Subcutaneous abdominal adipose tissue (tissue), 5 donors: ENCODE measurements around the gene SGO2.
A peak's percentile ranks its signal among the peaks of the same experiment; 100 is the strongest.
"Not testable (repeated sequence)": the region's sequence is repeated elsewhere in the genome, so short reads cannot be mapped to it uniquely, and the experiment has no call there.

ENCODE experiments used
- H3K27ac ChIP-seq: one replicate; pipeline ENCODE4 v1.7.0; 2013; ENCODE audit warnings: low read depth, mild to moderate bottlenecking, inconsistent platforms, low read length, moderate library complexity
- H3K27me3 ChIP-seq, 5 donors: one replicate each; pipeline ENCODE4 v1.7.0; 2013; ENCODE audit warnings: low read length in 5 of 5, inconsistent platforms in 1 of 5; ENCODE audit not compliant: control insufficient read depth in 5 of 5, insufficient read depth in 4 of 5
- H3K36me3 ChIP-seq, 5 donors: one replicate each; pipeline ENCODE4 v1.7.0; 2013; ENCODE audit warnings: low read length in 5 of 5; ENCODE audit not compliant: control insufficient read depth in 5 of 5, insufficient read depth in 5 of 5
- H3K4me1 ChIP-seq, 5 donors: one replicate each; pipeline ENCODE4 v1.7.0; 2013; ENCODE audit warnings: low read length in 5 of 5, mild to moderate bottlenecking in 3 of 5, moderate library complexity in 1 of 5; ENCODE audit not compliant: control insufficient read depth in 5 of 5, insufficient read depth in 5 of 5
- H3K4me3 ChIP-seq, 5 donors: one replicate each; pipeline ENCODE4 v1.7.0; 2013; ENCODE audit warnings: low read length in 5 of 5, low read depth in 1 of 5
- H3K9ac ChIP-seq, 5 donors: one replicate each; pipeline ENCODE4 v1.7.0; 2013; ENCODE audit warnings: low read length in 5 of 5, mild to moderate bottlenecking in 4 of 5, moderate library complexity in 3 of 5
- H3K9me3 ChIP-seq, 5 donors: one replicate each; pipeline ENCODE4 v1.7.0; 2013; ENCODE audit warnings: low read length in 5 of 5; ENCODE audit not compliant: control insufficient read depth in 5 of 5
- donor health status: healthy.
- donor health status: healthy.
- donor health status: healthy.
- donor health status: healthy.
- donor health status: healthy.

The SGO2 gene

DNA sequence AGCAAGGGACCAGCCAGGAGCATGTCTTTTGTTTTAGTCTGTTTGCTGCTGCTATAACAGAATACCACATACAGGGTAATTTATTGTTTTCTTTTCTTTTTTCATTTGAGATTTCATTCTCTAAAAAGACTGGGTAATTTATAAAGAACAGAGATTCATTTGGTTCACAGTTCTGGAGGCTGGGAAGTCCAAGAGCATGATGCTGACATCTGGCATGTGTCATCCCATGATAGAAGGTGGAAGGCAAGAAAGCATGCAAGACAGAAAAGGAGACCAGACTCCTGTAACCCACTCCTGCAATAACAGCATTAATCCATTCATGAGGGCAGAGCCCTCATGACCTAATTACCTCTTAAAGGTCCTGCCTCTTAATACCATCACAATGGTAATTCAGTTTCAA is 14.8 kb downstream of the SGO2 start:
- no peaks in the 10 kb centered on the region for H3K27me3 ChIP-seq
- H3K36me3 ChIP-seq = peaks cover 0 to 6% (median 0%) of the 10 kb centered on the region in 5 donors
- H3K9me3 ChIP-seq = no peaks in the 10 kb centered on the region
- H3K9ac ChIP-seq = no peak overlapping the region
- no peak overlapping the region for H3K4me3 ChIP-seq
- no peak overlapping the region for H3K27ac ChIP-seq
- no peaks in the 10 kb centered on the region for H3K4me1 ChIP-seq

DNA sequence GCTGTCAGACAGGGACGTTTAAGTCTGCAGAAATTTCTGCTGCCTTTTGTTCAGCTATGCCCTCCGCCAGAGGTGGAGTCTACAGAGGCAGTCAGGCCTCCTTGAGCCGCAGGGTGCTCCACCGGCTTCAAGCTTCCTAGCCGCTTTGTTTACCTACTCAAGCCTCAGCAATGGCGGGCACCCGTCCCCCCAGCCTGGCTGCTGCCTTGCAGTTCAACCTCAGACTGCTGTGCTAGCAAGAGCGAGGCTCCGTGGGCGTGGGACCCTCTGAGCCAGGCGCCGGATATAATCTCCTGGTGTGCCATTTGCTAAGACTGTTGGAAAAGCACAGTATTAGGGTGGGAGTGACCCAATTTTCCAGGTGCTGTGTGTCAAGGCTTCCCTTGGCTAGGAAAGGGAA is 40.6 kb downstream of the SGO2 start:
- not testable (repeated sequence) for H3K9ac ChIP-seq, H3K36me3 ChIP-seq, H3K4me3 ChIP-seq, H3K9me3 ChIP-seq, H3K27me3 ChIP-seq, H3K27ac ChIP-seq, H3K4me1 ChIP-seq

DNA sequence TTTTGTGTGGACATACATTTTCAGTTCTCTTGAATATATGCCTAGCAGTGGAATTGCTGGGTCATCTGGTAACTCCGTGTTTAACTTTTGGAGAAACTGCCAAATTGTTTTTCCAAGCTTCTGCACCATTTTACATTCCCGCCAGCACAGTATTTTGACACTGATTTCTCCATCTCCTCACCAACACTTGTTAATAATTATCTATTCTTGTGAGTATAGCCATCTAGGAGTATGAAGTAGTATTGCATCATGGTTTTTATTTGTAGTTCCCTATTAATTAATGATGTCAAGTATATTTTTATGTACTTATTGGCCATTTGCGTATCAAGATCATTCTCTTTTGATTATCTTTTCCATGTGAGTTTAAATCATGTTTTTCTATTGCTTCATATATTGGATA is 41.9 kb downstream of the SGO2 start:
- Histone ChIP-seq H3K9me3 (no peaks in the 10 kb centered on the region), H3K27ac (no peak overlapping the region), H3K9ac (no peak overlapping the region), H3K36me3 (no peaks in the 10 kb centered on the region), H3K4me3 (no peak overlapping the region), H3K27me3 (no peaks in the 10 kb centered on the region), H3K4me1 (no peaks in the 10 kb centered on the region)

DNA sequence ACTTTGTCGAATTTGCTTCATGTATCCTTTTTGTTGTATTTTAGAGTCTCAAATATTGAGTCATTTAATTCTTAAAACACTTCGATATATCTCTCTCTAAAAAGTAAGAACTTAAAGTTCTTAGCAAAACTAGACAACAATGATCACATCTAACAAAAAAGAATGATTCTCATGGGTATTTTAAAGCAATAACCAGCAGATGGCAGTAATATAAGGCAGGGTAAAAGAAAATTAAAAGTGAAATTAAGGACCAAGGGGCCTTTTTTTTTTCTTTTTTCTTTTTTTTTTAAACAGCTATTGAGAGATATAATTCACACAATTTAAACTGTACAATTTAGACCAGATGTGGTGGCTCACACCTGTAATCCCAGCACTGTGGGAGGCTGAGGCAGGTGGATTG is 50.0 kb downstream of the SGO2 start:
- Histone ChIP-seq H3K9me3 (no peaks in the 10 kb centered on the region), H3K27me3 (no peaks in the 10 kb centered on the region), H3K36me3 (no peaks in the 10 kb centered on the region), H3K4me3 (no peak overlapping the region), H3K9ac (no peak overlapping the region), H3K27ac (no peak overlapping the region), H3K4me1 (no peaks in the 10 kb centered on the region)

DNA sequence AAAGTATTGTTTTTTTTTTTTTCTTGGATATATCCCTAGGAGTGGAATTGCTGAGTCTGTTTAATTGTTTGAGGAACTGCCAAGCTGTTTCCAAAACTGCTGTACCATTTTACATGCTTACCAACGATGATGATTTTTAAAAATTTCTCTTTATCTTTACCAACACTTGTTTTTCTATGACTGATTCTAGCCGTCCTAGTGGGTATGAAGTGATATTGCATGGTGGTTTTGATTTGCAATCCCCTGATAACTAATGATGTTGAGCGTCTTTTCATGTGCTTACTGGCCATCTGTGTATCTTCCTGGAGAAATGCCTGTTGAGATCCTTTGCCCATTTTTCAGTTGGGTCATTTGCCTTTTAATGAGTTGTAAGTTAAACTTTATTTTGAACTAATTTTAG is 51.0 kb downstream of the SGO2 start:
- Histone ChIP-seq H3K36me3 (no peaks in the 10 kb centered on the region), H3K27me3 (no peaks in the 10 kb centered on the region), H3K4me1 (no peaks in the 10 kb centered on the region), H3K9me3 (no peaks in the 10 kb centered on the region), H3K4me3 (no peak overlapping the region), H3K9ac (no peak overlapping the region), H3K27ac (no peak overlapping the region)

DNA sequence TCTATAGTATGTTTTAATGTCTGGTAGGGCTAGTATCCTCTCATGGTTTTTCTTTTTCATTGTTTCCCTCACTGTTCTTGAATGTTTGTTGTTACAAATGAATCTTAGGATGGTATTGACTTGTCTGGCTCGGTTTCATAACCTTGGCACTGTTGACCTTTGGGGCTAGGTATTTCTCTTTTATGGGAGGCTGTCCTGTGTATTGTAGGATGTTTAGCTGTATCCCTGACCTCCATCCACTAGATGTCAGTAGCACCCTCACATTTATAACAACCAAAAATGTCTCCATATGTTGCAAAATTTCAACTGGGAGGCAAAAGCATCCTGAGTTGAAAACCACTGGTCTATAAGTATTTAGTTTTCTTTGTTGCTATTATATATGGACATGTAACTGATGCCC is 52.8 kb downstream of the SGO2 start:
- Histone ChIP-seq H3K36me3 (no peaks in the 10 kb centered on the region), H3K27ac (no peak overlapping the region), H3K9ac (no peak overlapping the region), H3K27me3 (no peaks in the 10 kb centered on the region), H3K4me1 (no peaks in the 10 kb centered on the region), H3K4me3 (no peak overlapping the region), H3K9me3 (no peaks in the 10 kb centered on the region)

DNA sequence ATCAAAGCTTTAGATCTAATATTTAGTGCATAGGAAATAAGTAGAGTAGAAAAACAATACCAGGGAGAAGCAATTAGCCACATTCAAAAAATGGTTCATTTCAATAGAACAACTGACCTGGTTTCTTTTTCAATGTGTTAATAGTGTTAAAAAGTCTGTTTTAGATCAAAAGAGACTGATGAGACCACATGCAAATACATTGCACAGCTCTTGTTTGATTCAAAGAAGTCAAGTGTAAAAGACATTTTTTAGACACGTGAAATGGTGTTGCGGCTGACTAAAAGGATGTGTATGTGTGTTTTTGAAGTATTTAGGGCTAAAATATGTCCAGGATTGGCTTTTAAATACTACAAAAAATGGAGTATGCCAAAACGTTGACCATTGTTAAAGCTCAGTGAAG is 58.6 kb downstream of the SGO2 start:
- Histone ChIP-seq H3K4me1 (peaks cover 0 to 21% (median 20%) of the 10 kb centered on the region in 5 donors), H3K27ac (no peak overlapping the region), H3K36me3 (no peaks in the 10 kb centered on the region), H3K27me3 (no peaks in the 10 kb centered on the region), H3K9me3 (no peaks in the 10 kb centered on the region), H3K9ac (no peak overlapping the region), H3K4me3 (no peak overlapping the region)

DNA sequence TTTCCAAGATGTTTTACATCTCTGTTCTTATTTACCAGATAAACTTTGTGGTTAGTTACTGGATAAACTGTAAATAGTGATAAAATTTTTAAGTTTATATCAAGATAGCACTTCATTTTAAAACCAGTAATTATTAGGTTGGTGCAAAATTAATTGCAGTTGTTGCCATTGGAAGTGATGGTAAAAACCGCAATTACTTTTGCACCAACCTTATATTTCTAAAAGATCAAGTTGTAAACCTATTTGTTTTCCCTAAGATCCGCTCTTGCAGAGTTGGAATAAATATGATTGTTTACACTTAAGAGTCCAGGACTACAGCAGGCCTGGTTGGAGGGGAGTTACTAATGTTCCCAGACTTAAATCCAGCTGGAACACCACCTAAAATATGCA is 59.3 kb downstream of the SGO2 start:
- Histone ChIP-seq H3K27me3 (no peaks in the 10 kb centered on the region), H3K4me3 (peak overlapping the region; percentile 75 to 90 (median 83)), H3K27ac (peak overlapping the region; percentile 78), H3K36me3 (no peaks in the 10 kb centered on the region), H3K9me3 (no peaks in the 10 kb centered on the region), H3K9ac (peak overlapping the region in 3 of 5 donors; percentile 65 to 97 (median 89)), H3K4me1 (peaks cover 2 to 28% (median 26%) of the 10 kb centered on the region in 5 donors)

DNA sequence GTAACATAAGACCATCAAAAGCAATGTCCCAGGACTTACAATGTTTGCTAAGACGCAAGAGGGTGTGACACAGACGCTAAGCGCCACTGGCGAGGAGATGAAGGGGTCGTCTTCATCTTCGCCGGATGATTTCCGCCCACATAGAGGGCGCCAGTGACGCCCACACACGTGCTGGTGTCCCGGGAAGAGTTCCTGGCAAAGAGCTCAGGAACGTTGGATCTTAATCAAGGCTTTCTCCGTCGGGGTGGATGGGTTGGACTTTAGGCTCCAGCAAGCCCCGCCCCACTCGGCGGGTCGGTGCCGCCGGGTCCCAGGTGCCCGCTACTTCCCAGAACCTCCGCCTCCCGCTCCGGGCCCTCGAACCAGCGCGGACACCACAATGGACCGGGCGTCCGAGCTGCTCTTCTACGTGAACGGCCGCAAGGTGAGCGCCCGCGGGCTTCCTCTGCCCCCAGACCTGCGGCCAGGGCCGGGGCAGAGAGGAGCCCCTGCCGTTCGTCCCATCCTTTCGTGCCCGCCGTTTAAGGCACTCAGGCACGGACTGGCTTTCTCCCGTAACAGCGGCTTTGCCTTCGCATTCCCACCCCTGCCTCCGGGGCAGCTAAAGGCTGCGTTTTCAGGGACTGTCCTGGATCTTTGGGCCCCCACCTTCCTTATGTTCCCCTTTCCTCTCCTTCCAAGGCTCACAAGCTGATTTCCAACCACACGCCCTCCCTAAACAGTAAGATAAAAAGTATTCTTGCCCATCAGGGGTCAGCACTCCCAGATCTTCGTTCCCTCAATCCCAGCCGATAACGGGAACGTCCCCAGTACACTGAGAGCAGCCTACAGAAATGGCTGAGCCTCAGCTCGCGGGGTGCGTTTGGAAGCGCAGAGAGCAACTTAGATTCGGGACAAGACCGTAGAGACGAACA is 60.0 kb downstream of the SGO2 start, which contains the start of gene AOX1:
Gene AOX1, plus strand, starts transcription at position 285 of the 914 bp plus-strand sequence. Its CDS starts 95 bp downstream, at position 380.
- Histone ChIP-seq H3K9me3 (no peaks in the 10 kb centered on the region), H3K4me3 (peak within 1 kb of the TSS; percentile 75 to 91 (median 83)), H3K27ac (peak within 1 kb of the TSS; percentile 78), H3K27me3 (no peaks in the 10 kb centered on the region), H3K9ac (peak within 1 kb of the TSS; percentile 77 to 97 (median 85)), H3K36me3 (no peaks in the 10 kb centered on the region), H3K4me1 (peaks cover 4 to 32% (median 27%) of the 10 kb centered on the region in 5 donors)

DNA sequence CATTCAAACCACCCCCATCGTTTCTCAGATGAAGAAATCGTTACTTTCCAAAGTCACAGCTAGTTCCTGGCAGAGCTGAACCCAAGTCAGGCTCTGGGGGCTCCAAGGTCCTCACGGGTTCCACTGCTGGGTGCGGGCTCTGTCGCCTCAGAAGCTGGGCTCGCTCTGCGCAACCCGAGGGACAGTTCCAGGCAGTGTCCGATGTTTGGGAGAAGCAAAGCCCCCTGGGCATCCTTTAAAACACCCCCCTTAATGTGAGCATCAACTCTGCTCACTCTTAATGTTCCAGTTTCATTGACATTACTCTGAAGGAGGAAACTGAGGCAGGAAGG is 60.6 kb downstream of the SGO2 start:
- H3K4me3 ChIP-seq = peak overlapping the region; percentile 75 to 91 (median 83)
- H3K9ac ChIP-seq = peak overlapping the region; percentile 77 to 97 (median 85)

More for the DNA sequence above, 60.6 kb downstream of the SGO2 start:
- Histone ChIP-seq H3K4me1 (peaks cover 4 to 32% (median 27%) of the 10 kb centered on the region in 5 donors), H3K27me3 (no peaks in the 10 kb centered on the region), H3K9me3 (no peaks in the 10 kb centered on the region), H3K27ac (peak overlapping the region; percentile 78), H3K36me3 (no peaks in the 10 kb centered on the region)
